Measurements from ENCODE around the gene TNP1.

The TNP1 gene

GRCh38 chr2:216887138-216887537 lies 27.3 kb upstream of the TNP1 start:
- H2BK5ac ChIP-seq (ENCODE audit: low read length) = no peak overlapping the region
- peak overlapping the region; percentile 20 for H2BK120ac ChIP-seq (ENCODE audit: low read depth, low read length)
- no peak overlapping the region for H3K4me2 ChIP-seq (ENCODE audit: insufficient read depth, low read length, poor library complexity, severe bottlenecking)
- H2AFZ ChIP-seq (ENCODE audit: low read length) = no peak overlapping the region
- peak overlapping the region; percentile 14 for H3K23ac ChIP-seq (ENCODE audit: low read depth, low read length, poor library complexity)
- peaks cover 2 to 11% of the 10 kb centered on the region in 2 donors for H3K4me1 ChIP-seq (ENCODE audit: control insufficient read depth in 2 of 2, insufficient read depth in 1 of 2, low read depth in 1 of 2, low read length in 2 of 2)
- H4K8ac ChIP-seq (ENCODE audit: low read depth, low read length) = no peak overlapping the region
- no peak overlapping the region for H3K4ac ChIP-seq (ENCODE audit: low read length)
- H3K4me3 ChIP-seq (ENCODE audit: low read length in 2 of 2) = no peak overlapping the region
- H3K36me3 ChIP-seq (replicated peaks in 1 of 2; ENCODE audit: control insufficient read depth in 2 of 2, insufficient read depth in 2 of 2, low read length in 2 of 2) = no peaks in the 10 kb centered on the region
- H4K91ac ChIP-seq (ENCODE audit: low read depth, low read length, poor library complexity) = no peak overlapping the region
- no peaks in the 10 kb centered on the region for H3K27me3 ChIP-seq (ENCODE audit: control insufficient read depth in 3 of 3, insufficient read depth in 3 of 3, low read depth in 1 of 3, low read length in 3 of 3)
- H2BK12ac ChIP-seq (ENCODE audit: low read length) = no peak overlapping the region
- no CpG with 5 or more reads among the region's 8 CpGs for WGBS, 2 donors (ENCODE audit: extremely low coverage in 2 of 2, insufficient read length in 2 of 2, insufficient replicate concordance in 1 of 2)
- DNase-seq (ENCODE audit: low spot score) = no peak
- H2AK5ac ChIP-seq (ENCODE audit: low read depth, low read length) = no peak overlapping the region
- H3K14ac ChIP-seq (ENCODE audit: low read length) = no peak overlapping the region
- H3K9ac ChIP-seq (ENCODE audit: low read depth, low read length, poor library complexity) = no peak overlapping the region
- no peak overlapping the region for H3K27ac ChIP-seq (replicated peaks; ENCODE audit: low read length)
- H3K9me3 ChIP-seq (replicated peaks in 1 of 2; ENCODE audit: control insufficient read depth in 2 of 2, insufficient read depth in 1 of 2, low read depth in 1 of 2, low read length in 2 of 2) = peaks cover 2 to 11% of the 10 kb centered on the region in 2 donors
- peak overlapping the region; percentile 64 for H3K18ac ChIP-seq (ENCODE audit: low read length)
- no peaks in the 10 kb centered on the region for H3K79me1 ChIP-seq (ENCODE audit: low read depth, low read length)
- H2BK15ac ChIP-seq (ENCODE audit: low read length) = peak overlapping the region; percentile 59

- Histone ChIP-seq H3K18ac (ENCODE audit: low read length) (no peak overlapping the region), H2BK15ac (ENCODE audit: low read length) (no peak overlapping the region), H2BK5ac (ENCODE audit: low read length) (no peak overlapping the region), H3K4me1 (ENCODE audit: control insufficient read depth in 2 of 2, insufficient read depth in 1 of 2, low read depth in 1 of 2, low read length in 2 of 2) (no peaks in the 10 kb centered on the region), H3K14ac (ENCODE audit: low read length) (no peak overlapping the region), H2AK5ac (ENCODE audit: low read depth, low read length) (no peak overlapping the region), H3K4me3 (ENCODE audit: low read length in 2 of 2) (no peak overlapping the region), H3K4ac (ENCODE audit: low read length) (no peak overlapping the region), H2BK120ac (ENCODE audit: low read depth, low read length) (no peak overlapping the region), H3K36me3 (replicated peaks in 1 of 2; ENCODE audit: control insufficient read depth in 2 of 2, insufficient read depth in 2 of 2, low read length in 2 of 2) (no peaks in the 10 kb centered on the region), H2BK12ac (ENCODE audit: low read length) (no peak overlapping the region), H3K27me3 (ENCODE audit: control insufficient read depth in 3 of 3, insufficient read depth in 3 of 3, low read depth in 1 of 3, low read length in 3 of 3) (no peaks in the 10 kb centered on the region), H3K79me1 (ENCODE audit: low read depth, low read length) (no peaks in the 10 kb centered on the region), H4K91ac (ENCODE audit: low read depth, low read length, poor library complexity) (no peak overlapping the region), H3K9ac (ENCODE audit: low read depth, low read length, poor library complexity) (no peak overlapping the region), H3K4me2 (ENCODE audit: insufficient read depth, low read length, poor library complexity, severe bottlenecking) (no peak overlapping the region), H3K9me3 (replicated peaks in 1 of 2; ENCODE audit: control insufficient read depth in 2 of 2, insufficient read depth in 1 of 2, low read depth in 1 of 2, low read length in 2 of 2) (peaks cover 0 to 5% of the 10 kb centered on the region in 2 donors), H2AFZ (ENCODE audit: low read length) (no peak overlapping the region), H4K8ac (ENCODE audit: low read depth, low read length) (no peak overlapping the region), H3K23ac (ENCODE audit: low read depth, low read length, poor library complexity) (no peak overlapping the region), H3K27ac (replicated peaks; ENCODE audit: low read length) (no peak overlapping the region)
- WGBS, 2 donors (ENCODE audit: extremely low coverage in 2 of 2, insufficient read length in 2 of 2, insufficient replicate concordance in 1 of 2) = no CpG with 5 or more reads among the region's 32 CpGs
- DNase-seq (ENCODE audit: low spot score) = no peak
These were observed 25.3 kb upstream of the TNP1 start for GRCh38 chr2:216885117-216885553.

GRCh38 chr2:216884347-216884746 lies 24.5 kb upstream of the TNP1 start:
- Histone ChIP-seq H2AFZ (ENCODE audit: low read length) (no peak overlapping the region), H3K79me1 (ENCODE audit: low read depth, low read length) (no peaks in the 10 kb centered on the region), H2BK120ac (ENCODE audit: low read depth, low read length) (peak overlapping the region; percentile 14), H4K91ac (ENCODE audit: low read depth, low read length, poor library complexity) (no peak overlapping the region), H4K8ac (ENCODE audit: low read depth, low read length) (no peak overlapping the region), H3K4me3 (ENCODE audit: low read length in 2 of 2) (no peak overlapping the region), H2AK5ac (ENCODE audit: low read depth, low read length) (no peak overlapping the region), H3K27me3 (ENCODE audit: control insufficient read depth in 3 of 3, insufficient read depth in 3 of 3, low read depth in 1 of 3, low read length in 3 of 3) (no peaks in the 10 kb centered on the region), H2BK15ac (ENCODE audit: low read length) (peak overlapping the region; percentile 64), H3K4me2 (ENCODE audit: insufficient read depth, low read length, poor library complexity, severe bottlenecking) (no peak overlapping the region), H3K4me1 (ENCODE audit: control insufficient read depth in 2 of 2, insufficient read depth in 1 of 2, low read depth in 1 of 2, low read length in 2 of 2) (no peaks in the 10 kb centered on the region), H3K9ac (ENCODE audit: low read depth, low read length, poor library complexity) (no peak overlapping the region), H3K27ac (replicated peaks; ENCODE audit: low read length) (no peak overlapping the region), H3K9me3 (replicated peaks in 1 of 2; ENCODE audit: control insufficient read depth in 2 of 2, insufficient read depth in 1 of 2, low read depth in 1 of 2, low read length in 2 of 2) (peaks cover 0 to 5% of the 10 kb centered on the region in 2 donors), H2BK5ac (ENCODE audit: low read length) (no peak overlapping the region), H3K4ac (ENCODE audit: low read length) (no peak overlapping the region), H2BK12ac (ENCODE audit: low read length) (peak overlapping the region; percentile 11), H3K14ac (ENCODE audit: low read length) (no peak overlapping the region), H3K18ac (ENCODE audit: low read length) (peak overlapping the region; percentile 55), H3K23ac (ENCODE audit: low read depth, low read length, poor library complexity) (no peak overlapping the region), H3K36me3 (replicated peaks in 1 of 2; ENCODE audit: control insufficient read depth in 2 of 2, insufficient read depth in 2 of 2, low read length in 2 of 2) (no peaks in the 10 kb centered on the region)
- no CpG with 5 or more reads among the region's 2 CpGs for WGBS, 2 donors (ENCODE audit: extremely low coverage in 2 of 2, insufficient read length in 2 of 2, insufficient replicate concordance in 1 of 2)
- no peak for DNase-seq (ENCODE audit: low spot score)

- H3K4me3 ChIP-seq (ENCODE audit: low read length in 2 of 2) = no peak overlapping the region
- H2BK120ac ChIP-seq (ENCODE audit: low read depth, low read length) = no peak overlapping the region
- H4K91ac ChIP-seq (ENCODE audit: low read depth, low read length, poor library complexity) = no peak overlapping the region
- no peak overlapping the region for H4K8ac ChIP-seq (ENCODE audit: low read depth, low read length)
- no peak overlapping the region for H3K4ac ChIP-seq (ENCODE audit: low read length)
- no peak overlapping the region for H3K18ac ChIP-seq (ENCODE audit: low read length)
- no peak overlapping the region for H3K27ac ChIP-seq (replicated peaks; ENCODE audit: low read length)
- no peak overlapping the region for H2BK12ac ChIP-seq (ENCODE audit: low read length)
- no peaks in the 10 kb centered on the region for H3K79me1 ChIP-seq (ENCODE audit: low read depth, low read length)
- no peak overlapping the region for H2BK5ac ChIP-seq (ENCODE audit: low read length)
- H3K36me3 ChIP-seq (replicated peaks in 1 of 2; ENCODE audit: control insufficient read depth in 2 of 2, insufficient read depth in 2 of 2, low read length in 2 of 2) = no peaks in the 10 kb centered on the region
- no peaks in the 10 kb centered on the region for H3K27me3 ChIP-seq (ENCODE audit: control insufficient read depth in 3 of 3, insufficient read depth in 3 of 3, low read depth in 1 of 3, low read length in 3 of 3)
- WGBS, 2 donors (ENCODE audit: extremely low coverage in 2 of 2, insufficient read length in 2 of 2, insufficient replicate concordance in 1 of 2) = no CpG with 5 or more reads among the region's 6 CpGs
- H3K9me3 ChIP-seq (replicated peaks in 1 of 2; ENCODE audit: control insufficient read depth in 2 of 2, insufficient read depth in 1 of 2, low read depth in 1 of 2, low read length in 2 of 2) = peaks cover 0 to 5% of the 10 kb centered on the region in 2 donors
- H2AFZ ChIP-seq (ENCODE audit: low read length) = no peak overlapping the region
- no peaks in the 10 kb centered on the region for H3K4me1 ChIP-seq (ENCODE audit: control insufficient read depth in 2 of 2, insufficient read depth in 1 of 2, low read depth in 1 of 2, low read length in 2 of 2)
- H3K9ac ChIP-seq (ENCODE audit: low read depth, low read length, poor library complexity) = no peak overlapping the region
- H2AK5ac ChIP-seq (ENCODE audit: low read depth, low read length) = no peak overlapping the region
- no peak overlapping the region for H3K14ac ChIP-seq (ENCODE audit: low read length)
- H3K4me2 ChIP-seq (ENCODE audit: insufficient read depth, low read length, poor library complexity, severe bottlenecking) = no peak overlapping the region
- no peak for DNase-seq (ENCODE audit: low spot score)
- H2BK15ac ChIP-seq (ENCODE audit: low read length) = no peak overlapping the region
- H3K23ac ChIP-seq (ENCODE audit: low read depth, low read length, poor library complexity) = no peak overlapping the region
These were observed 23.0 kb upstream of the TNP1 start for GRCh38 chr2:216882876-216883275.

Data from neuronal stem cell (in vitro differentiated cells).